ENCODE data around the gene SHROOM3.

DNA sequence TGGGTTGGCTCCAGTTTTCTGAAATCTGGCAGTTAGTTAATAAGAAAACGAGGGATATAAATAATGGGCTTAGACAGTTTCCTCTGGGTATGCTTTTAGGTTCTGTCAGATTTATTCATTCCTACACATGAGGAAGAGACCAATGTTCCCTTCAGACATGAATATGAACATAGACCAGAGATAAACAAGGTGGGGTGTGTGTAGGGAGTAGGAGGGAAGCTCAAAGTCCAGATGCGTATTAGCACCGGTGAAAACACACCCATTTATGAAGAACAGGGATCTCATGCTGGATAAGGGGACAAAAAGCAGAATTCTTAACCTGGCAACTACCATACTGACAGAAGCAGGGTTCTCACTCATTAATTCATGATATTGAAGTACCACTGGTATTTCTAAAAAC, 240.0 kb downstream of the SHROOM3 start:
- TF ChIP-seq CTCF (IDR thresholded peaks at IDR 0.05) (no peak), POLR2A (IDR thresholded peaks at IDR 0.05) (no peak), POLR2AphosphoS5 (IDR thresholded peaks at IDR 0.05) (no peak)
